ENCODE measurements around the gene CAAP1. TPM values are rescaled to one million over a fixed set of nuclear protein-coding genes. Genes with fewer than 3 reads are reported as not detected.
"Not testable (repeated sequence)": the region's sequence is repeated elsewhere in the genome, so short reads cannot be mapped to it uniquely, and the experiment has no call there.

CAAP1 gene
- total RNA-seq, 1 experiment from 2014 or later = 9.2 TPM

DNA sequence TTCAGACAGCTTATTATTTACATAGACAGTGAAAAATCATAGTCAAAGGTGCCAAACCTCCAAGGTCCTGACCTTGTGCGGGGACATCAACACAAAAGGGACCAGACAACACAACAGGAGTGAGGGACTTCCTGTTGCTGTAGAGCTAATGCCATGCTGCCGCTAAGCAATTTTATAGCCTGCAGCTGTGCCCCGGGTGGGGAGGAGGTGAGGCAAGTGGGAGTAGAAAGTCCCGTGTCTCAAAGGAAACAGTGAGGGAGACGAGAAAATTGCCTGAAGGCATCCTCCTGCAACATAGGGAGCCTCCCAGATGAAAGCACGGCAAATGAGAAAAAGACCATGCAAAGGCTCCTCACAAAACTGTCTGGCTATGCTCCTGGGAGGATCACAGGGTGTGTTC, 58.8 kb downstream of the CAAP1 start:
- no peak for DNase-seq
- POLR2A ChIA-PET = no interaction called here
- TF ChIP-seq, protein P1, sequence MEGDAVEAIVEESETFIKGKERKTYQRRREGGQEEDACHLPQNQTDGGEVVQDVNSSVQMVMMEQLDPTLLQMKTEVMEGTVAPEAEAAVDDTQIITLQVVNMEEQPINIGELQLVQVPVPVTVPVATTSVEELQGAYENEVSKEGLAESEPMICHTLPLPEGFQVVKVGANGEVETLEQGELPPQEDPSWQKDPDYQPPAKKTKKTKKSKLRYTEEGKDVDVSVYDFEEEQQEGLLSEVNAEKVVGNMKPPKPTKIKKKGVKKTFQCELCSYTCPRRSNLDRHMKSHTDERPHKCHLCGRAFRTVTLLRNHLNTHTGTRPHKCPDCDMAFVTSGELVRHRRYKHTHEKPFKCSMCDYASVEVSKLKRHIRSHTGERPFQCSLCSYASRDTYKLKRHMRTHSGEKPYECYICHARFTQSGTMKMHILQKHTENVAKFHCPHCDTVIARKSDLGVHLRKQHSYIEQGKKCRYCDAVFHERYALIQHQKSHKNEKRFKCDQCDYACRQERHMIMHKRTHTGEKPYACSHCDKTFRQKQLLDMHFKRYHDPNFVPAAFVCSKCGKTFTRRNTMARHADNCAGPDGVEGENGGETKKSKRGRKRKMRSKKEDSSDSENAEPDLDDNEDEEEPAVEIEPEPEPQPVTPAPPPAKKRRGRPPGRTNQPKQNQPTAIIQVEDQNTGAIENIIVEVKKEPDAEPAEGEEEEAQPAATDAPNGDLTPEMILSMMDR (IDR thresholded peaks at IDR 0.05; ENCODE audit: insufficient read depth in 1 of 2, low read depth in 1 of 2, low read length in 1 of 2, severe bottlenecking in 1 of 2, unreplicated experiment in 1 of 2) = no peak
- BruUV-seq (replicated peaks) = no TSS peak
- H3K4me3 Mint-ChIP-seq (ENCODE audit: unreplicated experiment) = no peak overlapping the region
- H3K9me3 Mint-ChIP-seq (ENCODE audit: unreplicated experiment) = no peaks in the 10 kb centered on the region
- CTCF ChIA-PET = no interaction called here
- no peaks in the 10 kb centered on the region for H3K36me3 Mint-ChIP-seq (ENCODE audit: insufficient read depth, unreplicated experiment)
- intact Hi-C loops (cut with micrococcal nuclease; ENCODE audit: unreplicated experiment) = no loop called here
- no peaks in the 10 kb centered on the region for H3K36me3 ChIP-seq (ENCODE audit: control insufficient read depth, insufficient read depth, low read length)
- no peaks in the 10 kb centered on the region for H3K4me1 ChIP-seq
- no peak overlapping the region for H3K4me3 ChIP-seq (ENCODE audit: low read depth, low read length)
- H3K4me1 Mint-ChIP-seq (ENCODE audit: low read depth, unreplicated experiment) = no peaks in the 10 kb centered on the region
- H3K27ac Mint-ChIP-seq (ENCODE audit: unreplicated experiment) = no peak overlapping the region
- no peaks in the 10 kb centered on the region for H3K9me3 ChIP-seq
- no peaks in the 10 kb centered on the region for H3K27me3 Mint-ChIP-seq (ENCODE audit: insufficient read depth, unreplicated experiment)
- H3K27me3 ChIP-seq (replicated peaks; ENCODE audit: control insufficient read depth, insufficient read depth, low read length) = no peaks in the 10 kb centered on the region

DNA sequence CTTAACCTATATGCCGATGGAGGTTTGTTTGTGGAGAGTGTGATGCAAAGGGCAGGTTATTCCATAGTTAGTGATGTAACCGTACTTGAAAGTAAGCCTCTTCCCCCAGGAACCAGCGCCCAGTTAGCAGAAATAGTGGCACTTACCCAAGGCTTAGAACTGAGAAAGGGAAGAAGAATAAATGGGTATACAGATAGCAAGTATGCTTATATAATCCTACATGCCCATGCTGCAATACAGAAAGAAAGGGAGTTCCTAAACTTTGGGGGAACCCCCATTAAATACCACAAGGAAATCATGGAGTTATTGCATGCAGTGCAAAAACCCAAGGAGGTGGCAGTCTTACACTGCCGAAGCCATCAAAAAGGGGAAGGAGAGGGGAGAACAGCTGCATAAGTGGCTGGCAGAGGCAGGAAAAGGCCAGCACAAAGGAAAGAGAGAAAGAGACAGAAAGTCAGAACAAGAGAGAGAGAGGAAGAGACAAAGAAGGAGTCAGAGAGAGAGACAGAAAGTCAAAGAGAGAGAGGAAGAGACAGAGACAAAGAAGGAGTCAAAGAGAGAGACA, 64.1 kb downstream of the CAAP1 start:
- H3K27me3 ChIP-seq (replicated peaks; ENCODE audit: control insufficient read depth, insufficient read depth, low read length); H3K27me3 Mint-ChIP-seq (ENCODE audit: insufficient read depth, unreplicated experiment); H3K36me3 ChIP-seq (ENCODE audit: control insufficient read depth, insufficient read depth, low read length); intact Hi-C loops (cut with micrococcal nuclease; ENCODE audit: unreplicated experiment); BruUV-seq (replicated peaks); H3K36me3 Mint-ChIP-seq (ENCODE audit: insufficient read depth, unreplicated experiment); CTCF ChIA-PET; H3K9me3 Mint-ChIP-seq (ENCODE audit: unreplicated experiment); H3K27ac Mint-ChIP-seq (ENCODE audit: unreplicated experiment); H3K4me1 Mint-ChIP-seq (ENCODE audit: low read depth, unreplicated experiment); H3K4me3 Mint-ChIP-seq (ENCODE audit: unreplicated experiment); POLR2A ChIA-PET; H3K9me3 ChIP-seq; H3K4me3 ChIP-seq (ENCODE audit: low read depth, low read length); DNase-seq; H3K4me1 ChIP-seq: not testable (repeated sequence)

DNA sequence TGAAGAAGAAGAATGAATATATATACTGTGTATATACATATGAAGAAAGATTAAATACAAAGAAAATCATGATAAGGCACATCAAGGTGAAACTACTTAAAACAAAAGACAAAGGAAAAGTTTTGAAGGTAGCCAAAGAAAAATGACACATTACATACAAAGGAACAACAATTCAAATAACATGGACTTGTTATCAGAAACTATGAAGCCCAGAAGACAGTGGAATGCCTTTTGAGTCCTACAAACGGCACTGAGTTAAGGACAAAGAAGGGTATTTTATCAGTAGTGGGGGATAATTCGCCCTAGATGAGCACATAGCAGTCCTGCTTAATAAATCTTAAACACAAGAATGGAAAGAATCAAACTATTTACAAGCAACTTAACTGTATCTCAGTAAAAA, 77.8 kb downstream of the CAAP1 start:
- H3K9me3 Mint-ChIP-seq (ENCODE audit: unreplicated experiment) = no peaks in the 10 kb centered on the region
- H3K4me3 ChIP-seq (ENCODE audit: low read depth, low read length) = no peak overlapping the region
- H3K4me1 ChIP-seq = no peaks in the 10 kb centered on the region
- H3K4me3 Mint-ChIP-seq (ENCODE audit: unreplicated experiment) = no peak overlapping the region
- ChIA-PET POLR2A (no interaction called here), CTCF (no interaction called here)
- H3K27me3 Mint-ChIP-seq (ENCODE audit: insufficient read depth, unreplicated experiment) = no peaks in the 10 kb centered on the region
- TF ChIP-seq, protein P1 (IDR thresholded peaks at IDR 0.05; ENCODE audit: insufficient read depth in 1 of 2, low read depth in 1 of 2, low read length in 1 of 2, severe bottlenecking in 1 of 2, unreplicated experiment in 1 of 2) = no peak
- no peaks in the 10 kb centered on the region for H3K27me3 ChIP-seq (replicated peaks; ENCODE audit: control insufficient read depth, insufficient read depth, low read length)
- H3K27ac Mint-ChIP-seq (ENCODE audit: unreplicated experiment) = no peak overlapping the region
- no peaks in the 10 kb centered on the region for H3K9me3 ChIP-seq
- H3K4me1 Mint-ChIP-seq (ENCODE audit: low read depth, unreplicated experiment) = no peaks in the 10 kb centered on the region
- no peaks in the 10 kb centered on the region for H3K36me3 Mint-ChIP-seq (ENCODE audit: insufficient read depth, unreplicated experiment)
- no TSS peak for BruUV-seq (replicated peaks)
- intact Hi-C loops (cut with micrococcal nuclease; ENCODE audit: unreplicated experiment) = no loop called here
- no peaks in the 10 kb centered on the region for H3K36me3 ChIP-seq (ENCODE audit: control insufficient read depth, insufficient read depth, low read length)
- DNase-seq = no peak

DNA sequence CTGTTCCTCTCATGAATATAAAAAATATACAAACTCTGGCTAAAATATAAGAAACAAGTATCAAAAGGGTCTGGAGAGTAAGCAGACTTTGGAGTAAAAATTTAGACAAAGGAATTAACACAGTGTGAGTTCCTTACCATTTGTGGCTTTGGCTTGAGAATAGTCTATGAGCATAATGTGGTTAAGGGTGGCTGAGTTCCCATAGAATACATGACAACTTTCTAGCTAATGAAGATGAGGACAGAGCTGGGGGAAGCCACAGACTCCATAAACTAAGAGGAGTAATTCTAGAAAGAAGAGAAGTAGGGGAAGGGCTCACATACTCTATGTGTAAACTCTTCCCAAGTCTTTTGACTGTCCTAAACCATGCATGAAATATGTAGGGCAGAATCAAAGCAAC, 79.4 kb downstream of the CAAP1 start:
- TF ChIP-seq, protein P1 (IDR thresholded peaks at IDR 0.05; ENCODE audit: insufficient read depth in 1 of 2, low read depth in 1 of 2, low read length in 1 of 2, severe bottlenecking in 1 of 2, unreplicated experiment in 1 of 2) = no peak
- no peaks in the 10 kb centered on the region for H3K36me3 ChIP-seq (ENCODE audit: control insufficient read depth, insufficient read depth, low read length)
- no peaks in the 10 kb centered on the region for H3K36me3 Mint-ChIP-seq (ENCODE audit: insufficient read depth, unreplicated experiment)
- CTCF ChIA-PET = no interaction called here
- BruUV-seq (replicated peaks) = no TSS peak
- no peaks in the 10 kb centered on the region for H3K4me1 Mint-ChIP-seq (ENCODE audit: low read depth, unreplicated experiment)
- no peak for DNase-seq
- H3K27me3 Mint-ChIP-seq (ENCODE audit: insufficient read depth, unreplicated experiment) = no peaks in the 10 kb centered on the region
- no peak overlapping the region for H3K27ac Mint-ChIP-seq (ENCODE audit: unreplicated experiment)
- H3K4me3 ChIP-seq (ENCODE audit: low read depth, low read length) = no peak overlapping the region
- no peaks in the 10 kb centered on the region for H3K9me3 ChIP-seq
- no peaks in the 10 kb centered on the region for H3K27me3 ChIP-seq (replicated peaks; ENCODE audit: control insufficient read depth, insufficient read depth, low read length)
- no peak overlapping the region for H3K4me3 Mint-ChIP-seq (ENCODE audit: unreplicated experiment)
- no peaks in the 10 kb centered on the region for H3K9me3 Mint-ChIP-seq (ENCODE audit: unreplicated experiment)
- POLR2A ChIA-PET = no interaction called here
- intact Hi-C loops (cut with micrococcal nuclease; ENCODE audit: unreplicated experiment) = no loop called here
- no peaks in the 10 kb centered on the region for H3K4me1 ChIP-seq

Data from Caco-2 (cell line).